Stimulated activated CD4-positive, alpha-beta T cell treated with anti-CD3 and anti-CD28 coated beads, TNF-alpha, amount 100 ng/mL, for 4 hours (primary cell): ENCODE data around the gene TMEM9.

ENCODE experiments used
- DNase-seq, 3 experiments: peaks; one replicate each; pipeline ENCODE4 v3.0.0-alpha.2; 2020; ENCODE audit warnings: low read depth in 3 of 3

The TMEM9 gene

DNA sequence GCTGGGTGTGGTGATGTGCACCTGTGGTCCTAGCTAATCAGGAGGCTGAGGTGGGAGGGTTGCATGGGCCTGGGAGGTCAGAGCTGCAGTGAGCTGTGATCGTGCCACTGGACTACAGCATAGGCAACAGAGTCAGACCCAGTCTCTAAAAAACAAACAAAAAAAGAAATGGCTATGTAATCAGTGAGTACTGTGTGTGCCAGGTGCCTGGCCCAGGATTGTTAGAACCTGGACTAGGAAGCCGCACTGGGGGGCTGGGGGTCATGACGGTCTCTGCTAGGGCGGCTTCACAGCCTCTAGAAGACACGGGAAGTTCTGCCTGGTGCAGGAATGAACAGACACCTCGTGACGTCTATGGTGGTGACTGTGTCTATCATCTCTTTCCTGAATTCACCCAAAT lies 8.5 kb downstream of the TMEM9 start:
- no peak for DNase-seq

DNA sequence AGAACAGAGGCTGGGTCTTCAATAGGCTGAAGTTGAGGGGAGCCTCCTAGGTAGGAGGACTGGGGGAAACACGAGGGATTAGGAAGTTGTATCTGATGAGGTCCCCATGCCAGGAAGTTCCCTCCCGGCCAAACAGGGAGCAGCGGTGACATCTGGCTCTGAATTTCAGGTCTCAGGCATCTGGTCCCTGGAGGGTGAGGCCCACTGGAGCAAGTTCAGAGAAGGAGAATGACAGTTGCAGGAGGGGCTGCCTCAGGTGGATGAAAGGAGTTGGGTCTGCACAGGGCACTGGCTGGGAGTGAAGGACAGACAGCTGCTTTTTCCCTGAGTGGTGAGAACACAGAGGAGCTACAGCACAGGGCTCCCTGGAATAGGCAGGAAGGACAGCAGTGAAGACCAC lies 9.1 kb downstream of the TMEM9 start:
- no peak for DNase-seq

DNA sequence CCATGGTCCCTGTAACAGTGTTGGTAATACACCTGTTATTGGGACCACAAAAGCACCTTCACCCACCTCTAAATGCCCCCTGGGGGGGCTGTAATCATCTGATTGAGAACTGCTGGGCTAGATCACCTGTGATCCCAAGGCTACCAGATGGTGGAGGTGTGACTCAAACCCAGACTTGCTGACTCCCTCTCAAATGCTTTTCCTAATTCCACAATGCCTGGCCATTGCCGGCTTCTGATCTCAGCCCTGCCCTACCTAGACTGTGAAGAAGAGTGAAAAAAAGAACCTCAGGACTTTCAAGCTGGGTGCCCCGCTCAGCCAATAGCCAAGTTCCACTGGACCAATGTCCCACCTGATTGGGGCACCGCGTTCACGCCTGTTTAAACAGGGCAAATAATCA lies 9.6 kb downstream of the TMEM9 start:
- DNase-seq = no peak

DNA sequence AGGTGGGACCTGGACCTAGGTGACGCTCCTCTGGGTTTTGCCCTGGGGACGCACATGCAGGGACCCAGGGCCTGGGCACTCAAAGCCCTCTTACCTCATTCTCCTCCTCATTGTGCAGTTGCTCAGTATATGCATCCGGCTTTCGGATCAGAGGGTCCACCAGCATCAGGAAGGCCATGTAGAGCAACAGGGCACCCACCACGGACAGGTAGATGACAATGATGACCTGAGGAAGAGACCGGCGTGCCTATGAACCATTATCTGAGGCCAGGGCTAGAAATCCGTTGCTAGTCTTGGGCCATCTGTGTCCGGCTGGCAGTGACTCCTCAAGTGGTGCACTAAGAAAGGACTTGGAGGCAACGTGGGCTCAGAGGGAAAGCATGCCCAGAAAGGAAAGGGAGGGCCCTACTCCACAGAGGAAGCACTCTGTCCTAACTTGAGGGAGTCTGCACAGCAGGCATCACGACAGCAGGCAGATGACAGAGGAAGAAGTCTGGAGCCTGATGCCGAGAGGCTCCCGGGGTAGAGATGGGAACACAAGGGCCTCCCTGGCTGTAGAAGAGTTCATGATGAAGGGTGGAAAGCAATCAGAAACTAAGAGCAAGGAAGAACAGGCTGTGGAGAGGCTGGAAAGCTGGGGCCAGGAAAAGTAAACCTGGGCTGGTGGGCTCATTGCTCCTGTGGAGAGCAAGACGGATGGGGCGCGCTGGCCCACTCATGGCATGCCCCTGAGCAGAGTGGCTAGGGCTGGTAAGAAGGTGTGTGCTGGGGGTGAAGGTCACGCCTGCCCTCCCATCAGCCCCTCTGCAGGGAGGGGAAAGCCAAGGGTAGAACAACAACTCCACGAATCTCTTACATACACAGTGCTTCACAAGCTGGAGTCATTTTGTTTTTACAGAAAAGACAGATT lies 10.3 kb downstream of the TMEM9 start:
- DNase-seq = no peak

DNA sequence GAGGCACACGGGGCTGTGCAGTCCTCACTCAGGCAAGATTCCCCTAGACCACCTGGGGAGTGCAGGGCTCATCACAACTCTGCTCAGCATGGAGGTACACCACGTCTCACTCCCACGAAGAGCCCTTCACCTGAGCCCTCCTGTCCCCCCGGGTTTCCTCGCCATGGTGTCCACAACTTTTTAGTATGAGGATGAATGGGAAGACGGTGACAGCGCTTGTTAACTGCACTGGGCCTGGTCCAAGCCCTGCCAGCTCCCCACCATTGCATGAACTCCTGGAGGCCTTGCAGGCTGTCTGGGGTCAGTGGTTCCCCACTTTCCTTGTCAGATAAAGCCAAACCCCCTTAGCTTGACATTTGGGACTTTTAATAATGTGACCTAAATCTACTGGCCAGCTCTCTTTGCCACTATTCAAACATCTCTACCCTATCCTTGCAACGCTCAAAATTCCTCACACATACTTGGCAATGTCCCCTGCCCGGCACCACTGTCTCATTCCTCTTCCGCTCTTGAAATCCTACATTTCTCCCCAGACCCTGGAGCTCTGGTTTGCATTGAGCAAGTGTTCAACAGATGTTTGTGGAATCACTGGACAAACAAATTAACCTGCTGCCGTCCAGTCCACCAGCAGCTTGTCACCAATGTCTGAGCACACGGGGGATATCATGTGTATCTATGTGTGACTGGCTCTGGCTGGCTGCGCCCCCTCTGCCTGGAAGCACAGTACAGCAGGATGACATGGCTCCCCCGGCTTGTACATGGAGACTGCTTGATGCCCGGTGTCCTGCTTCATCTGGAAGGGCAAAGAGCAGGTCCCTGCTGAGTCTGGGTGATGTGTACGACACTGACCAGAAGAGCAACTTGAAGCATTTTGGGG lies 11.2 kb downstream of the TMEM9 start:
- no peak for DNase-seq

DNA sequence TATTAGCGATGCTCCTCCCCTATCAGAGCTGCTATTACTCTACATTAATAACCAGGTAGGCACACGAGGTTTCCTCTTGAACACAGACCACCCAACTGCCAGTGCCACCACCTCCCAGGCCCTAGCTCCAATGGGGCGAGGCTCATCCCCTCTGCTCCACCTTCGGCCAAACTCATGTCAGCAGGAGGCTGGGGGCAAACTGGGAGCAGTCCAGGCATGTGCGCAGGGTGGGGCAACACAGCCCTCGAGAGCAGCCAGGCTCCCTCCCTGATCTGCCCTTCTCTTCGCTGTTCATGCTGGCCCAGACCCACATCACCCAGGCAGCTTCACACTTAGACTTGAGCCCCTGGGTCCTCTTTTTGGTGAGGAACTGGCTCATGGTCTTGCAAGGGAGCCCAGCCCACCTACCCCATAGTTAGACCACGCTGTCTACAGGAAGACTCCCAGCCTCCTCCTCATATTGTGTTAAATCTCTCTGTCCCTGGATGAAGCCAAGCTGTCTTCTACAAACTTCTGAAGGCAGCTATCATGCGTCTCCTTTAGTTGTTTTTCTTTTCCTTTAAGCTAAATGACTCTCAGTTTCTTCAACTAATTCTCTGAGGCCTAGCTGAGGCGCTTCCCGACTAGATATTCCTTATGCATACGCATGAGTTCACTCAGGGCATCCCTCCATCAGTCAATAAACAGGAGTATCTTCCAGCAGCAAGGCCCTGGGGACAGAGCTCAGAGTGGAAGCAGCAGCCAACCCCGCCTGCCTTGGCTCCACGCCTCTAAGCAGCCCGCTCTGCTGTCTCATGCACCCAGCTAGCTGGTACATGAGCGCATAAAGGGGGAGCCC lies 12.0 kb downstream of the TMEM9 start:
- DNase-seq = no peak

DNA sequence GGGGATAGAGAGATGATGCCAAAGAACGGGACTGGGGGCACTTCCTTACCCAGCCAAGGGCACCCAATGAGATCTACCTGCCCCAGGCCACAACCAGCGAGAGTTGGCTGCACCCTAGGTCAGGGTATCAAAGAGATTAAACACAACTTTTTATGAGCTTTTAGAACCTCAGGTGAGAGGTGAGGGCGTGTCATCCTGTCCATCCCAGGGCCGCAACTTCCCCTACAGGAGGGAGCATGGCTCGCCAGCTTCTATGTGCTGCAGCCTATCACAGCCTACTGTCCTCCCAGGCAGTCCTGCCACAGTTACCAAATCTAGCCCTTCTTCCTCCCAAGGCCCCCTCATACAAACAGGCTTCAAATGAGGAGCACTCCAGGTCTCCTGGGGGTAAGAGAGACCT lies 12.9 kb downstream of the TMEM9 start:
- no peak for DNase-seq

DNA sequence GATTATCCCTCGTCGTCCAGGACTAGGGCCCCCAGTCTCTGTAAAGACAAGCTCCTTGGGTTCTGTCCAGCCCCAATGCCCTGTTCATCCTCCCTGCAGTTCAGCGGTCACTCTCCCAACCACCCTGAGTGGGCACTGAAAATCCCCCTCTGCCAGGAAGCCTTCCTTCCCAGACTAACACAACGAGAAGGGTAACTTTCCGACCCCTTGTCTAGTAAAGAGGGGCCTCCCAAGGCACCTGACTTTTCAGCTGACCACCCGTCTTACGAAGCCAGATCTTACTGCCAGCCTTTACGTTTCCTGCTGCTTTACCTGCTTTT lies 13.4 kb downstream of the TMEM9 start:
- DNase-seq = no peak

DNA sequence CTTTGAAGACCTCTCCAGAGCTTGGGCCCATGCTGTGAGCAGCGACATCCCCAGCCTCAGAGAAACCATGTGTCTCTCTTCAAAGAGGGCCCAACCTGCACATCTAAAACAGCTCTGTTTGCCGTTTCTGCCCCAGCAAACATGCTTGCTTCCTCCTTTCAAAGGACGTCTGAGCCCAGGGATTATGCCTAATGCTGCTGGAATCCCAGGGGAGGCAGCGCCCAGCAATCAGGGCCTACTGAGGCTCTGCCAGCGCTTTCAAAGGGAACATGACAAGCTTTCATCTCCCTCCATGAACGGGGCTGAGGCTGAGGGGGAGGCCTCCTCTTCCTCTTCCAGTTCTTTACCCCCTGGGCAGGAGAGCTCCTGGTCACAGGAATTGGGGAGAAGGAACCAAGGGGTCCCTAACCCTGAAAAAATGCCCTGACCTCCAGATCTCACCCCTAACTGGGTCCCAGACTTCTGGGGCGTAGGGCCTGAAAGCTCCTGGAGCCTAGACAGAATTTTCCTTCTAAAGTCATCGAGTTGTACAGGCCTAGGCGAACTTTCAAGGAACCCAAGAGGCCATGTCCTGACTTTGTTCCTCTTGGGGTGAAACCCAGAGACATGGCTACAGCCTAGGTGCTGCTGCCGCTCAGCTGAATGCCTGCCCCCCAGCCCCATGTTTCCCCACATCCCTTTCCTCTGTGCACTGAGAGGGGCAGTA lies 13.9 kb downstream of the TMEM9 start:
- no peak for DNase-seq

DNA sequence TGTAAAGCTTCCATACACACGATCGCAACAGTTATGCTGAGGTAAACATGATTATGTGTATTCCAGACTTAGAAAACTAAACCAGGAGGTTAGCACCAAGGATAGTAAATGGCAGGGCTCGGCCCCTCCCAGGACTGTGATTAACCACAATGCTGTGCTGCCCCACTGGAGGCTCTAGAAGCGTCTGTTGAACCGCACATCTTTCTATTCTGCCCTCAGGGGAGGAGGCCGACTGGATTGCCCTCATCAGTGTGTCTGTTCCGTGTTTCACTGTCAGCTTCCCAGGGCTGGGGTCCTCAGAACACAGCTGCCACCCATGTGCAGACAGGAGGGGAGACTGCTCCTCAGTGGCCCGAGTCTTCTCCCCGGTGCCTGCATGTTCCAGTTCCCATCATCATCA lies 14.5 kb downstream of the TMEM9 start:
- DNase-seq = no peak

DNA sequence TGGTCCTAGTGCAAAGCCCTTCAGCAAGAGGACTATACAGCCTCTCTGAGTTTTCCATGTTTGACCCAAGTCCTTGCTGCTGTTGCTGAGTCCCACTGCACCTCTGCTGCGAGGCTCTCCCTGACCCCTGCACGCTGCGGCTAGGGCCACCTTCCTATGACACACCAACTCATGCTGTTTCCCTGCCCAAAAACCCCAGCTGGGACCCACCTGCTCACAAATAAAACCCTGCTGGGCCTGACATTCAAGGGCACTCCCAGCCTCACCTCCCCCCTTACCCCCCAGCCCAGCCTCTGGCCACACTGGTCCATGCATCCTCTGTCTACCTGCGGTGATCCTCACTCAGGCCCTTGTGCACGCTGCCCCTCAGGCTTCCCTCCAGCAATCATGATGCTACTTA lies 15.0 kb downstream of the TMEM9 start:
- DNase-seq = no peak

DNA sequence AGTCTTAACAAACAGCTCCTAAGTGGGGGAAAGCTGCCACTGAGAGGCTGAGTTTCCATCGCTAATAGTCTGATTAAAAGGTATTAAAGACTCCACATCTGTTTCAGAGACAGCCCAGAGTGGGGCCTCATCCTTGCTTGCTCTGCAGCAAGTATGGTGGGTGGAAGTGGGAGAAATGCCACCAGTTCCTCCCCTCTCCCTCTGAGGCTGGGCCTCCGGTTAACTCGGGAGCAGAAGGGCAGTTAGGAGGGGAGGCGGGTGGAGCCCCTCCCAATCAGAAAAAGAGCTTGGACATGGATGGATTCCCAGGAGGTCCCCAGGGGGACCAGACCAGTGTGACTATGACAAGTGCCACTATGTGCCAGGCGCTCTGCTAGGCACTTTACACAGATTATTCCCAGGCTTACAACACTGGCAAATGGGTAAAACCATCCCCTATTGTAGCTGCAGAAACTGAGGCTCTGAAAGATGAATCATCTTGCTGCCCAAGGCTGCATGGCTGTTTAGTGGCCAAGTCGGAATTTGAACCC lies 15.9 kb downstream of the TMEM9 start:
- no peak for DNase-seq

DNA sequence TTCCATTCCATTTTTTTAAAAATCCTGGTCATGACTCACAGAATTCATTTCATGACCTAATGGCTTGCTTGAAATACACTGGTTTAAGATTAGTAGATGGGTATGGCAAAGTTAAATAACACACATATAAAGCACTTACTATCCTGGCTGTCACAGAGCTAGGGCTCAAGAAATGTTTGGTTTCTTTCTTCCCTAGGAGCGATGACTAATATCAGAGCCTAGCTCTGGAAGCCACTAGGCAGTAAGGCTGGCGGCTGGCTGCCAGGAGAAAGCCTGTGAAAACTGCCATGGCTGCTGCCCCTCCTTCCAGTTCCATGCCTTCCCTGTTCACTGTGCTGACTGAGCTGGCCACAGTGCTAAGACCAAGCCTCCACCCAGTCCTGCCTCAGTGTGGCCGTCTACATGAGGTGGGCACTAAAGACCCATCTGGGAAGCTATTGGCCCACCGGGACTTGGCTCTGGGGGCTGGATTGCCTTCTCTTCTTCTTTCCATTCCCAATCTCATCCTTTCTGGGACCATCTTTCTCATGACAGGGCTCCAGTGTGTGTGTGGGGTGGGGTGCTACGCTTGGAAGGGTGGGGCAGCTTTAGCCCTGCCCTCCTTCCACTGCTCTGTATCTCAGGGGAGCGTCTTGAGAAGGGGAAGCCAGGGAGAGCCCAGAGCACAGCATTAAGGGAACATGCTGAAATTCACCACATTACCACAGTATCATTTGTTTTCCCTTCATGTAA lies 16.5 kb downstream of the TMEM9 start:
- no peak for DNase-seq

DNA sequence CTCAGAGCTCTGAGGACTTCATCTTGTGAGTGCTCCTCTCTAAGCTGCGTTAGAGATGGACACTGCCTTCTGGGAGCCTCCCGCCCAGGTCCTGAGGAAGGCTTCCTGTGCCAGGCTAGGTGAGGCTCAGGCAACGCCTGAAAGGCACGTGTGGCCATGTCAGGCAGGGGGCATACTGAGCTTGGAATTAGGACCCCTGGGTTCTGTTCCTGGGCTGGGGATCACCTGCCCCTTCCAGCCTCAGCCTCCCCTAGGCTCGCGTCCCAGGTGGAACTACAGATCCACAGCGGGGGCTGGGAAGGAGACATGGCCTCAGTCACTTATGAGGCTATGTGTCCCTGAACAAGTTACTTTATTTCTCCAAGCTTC lies 17.3 kb downstream of the TMEM9 start:
- DNase-seq = no peak

DNA sequence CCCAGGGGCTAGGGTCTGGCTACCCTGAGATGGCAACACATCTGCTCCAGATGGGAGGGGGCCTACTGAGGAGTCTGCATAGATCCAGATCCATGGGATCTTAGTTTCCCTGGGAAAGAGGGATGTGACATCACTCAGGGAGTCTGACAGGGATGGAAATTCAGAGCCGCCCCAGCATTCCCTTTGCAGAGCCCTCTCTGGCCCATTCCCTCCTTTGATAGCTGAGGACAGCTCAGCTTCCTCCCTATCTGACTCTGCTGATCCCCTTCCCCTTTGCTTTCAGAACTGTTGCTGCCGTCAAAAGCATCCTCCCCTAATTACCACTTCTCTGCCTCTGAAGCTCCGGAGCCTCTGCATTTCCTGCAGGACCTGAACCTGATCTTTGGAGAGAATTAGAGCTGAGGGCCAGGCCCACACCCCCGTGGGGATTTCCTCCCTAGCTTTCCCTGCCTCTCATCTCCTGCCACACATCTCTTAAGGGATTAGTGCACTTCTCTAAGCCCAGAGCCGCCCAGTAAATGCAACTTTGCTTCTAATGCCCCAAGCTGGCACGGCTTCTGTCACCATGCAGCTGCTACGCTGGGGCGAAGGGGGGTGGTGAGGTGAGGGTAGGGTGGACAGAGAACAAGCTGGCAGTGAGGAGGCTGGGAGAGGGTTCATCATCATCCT lies 17.8 kb downstream of the TMEM9 start:
- DNase-seq = no peak

DNA sequence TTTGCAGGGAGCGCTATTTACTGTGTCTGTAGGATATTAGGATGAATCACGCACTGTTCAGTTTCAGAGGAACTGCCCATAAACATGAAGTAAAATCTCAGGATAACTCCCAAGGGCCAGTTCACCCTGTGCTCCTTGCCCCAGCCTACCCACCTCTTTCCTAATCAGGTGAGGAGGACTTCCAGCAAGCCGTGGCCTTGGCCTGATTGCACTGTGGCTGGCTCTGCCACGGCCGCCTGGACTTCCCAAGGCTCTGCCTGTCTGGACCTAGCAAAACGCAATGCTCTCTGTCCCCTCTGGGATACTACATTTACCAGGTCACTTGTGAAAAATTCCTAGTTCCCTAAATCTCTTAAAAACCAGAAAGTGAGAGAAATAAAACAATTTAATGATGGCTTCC lies 19.9 kb downstream of the TMEM9 start:
- no peak for DNase-seq

DNA sequence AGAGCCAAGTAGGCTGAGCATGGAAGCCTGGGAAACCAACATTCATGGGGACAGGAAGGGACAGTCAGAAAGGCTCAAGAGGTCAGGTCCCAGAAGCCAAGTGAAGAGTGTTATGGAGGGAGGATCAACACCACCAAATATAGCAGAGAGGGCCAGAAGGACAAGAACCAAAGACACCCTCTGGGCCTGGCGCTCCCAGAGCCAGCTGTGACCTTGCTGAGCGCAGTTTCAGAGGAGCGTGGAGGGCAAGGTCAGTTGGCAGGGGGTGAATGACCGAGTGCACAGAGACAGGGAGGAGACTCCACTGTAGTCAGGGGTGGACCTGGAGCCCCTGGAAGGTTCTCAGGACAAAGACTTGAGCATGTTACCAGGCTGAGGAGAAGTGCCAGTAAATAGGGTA lies 22.9 kb downstream of the TMEM9 start:
- DNase-seq = no peak

DNA sequence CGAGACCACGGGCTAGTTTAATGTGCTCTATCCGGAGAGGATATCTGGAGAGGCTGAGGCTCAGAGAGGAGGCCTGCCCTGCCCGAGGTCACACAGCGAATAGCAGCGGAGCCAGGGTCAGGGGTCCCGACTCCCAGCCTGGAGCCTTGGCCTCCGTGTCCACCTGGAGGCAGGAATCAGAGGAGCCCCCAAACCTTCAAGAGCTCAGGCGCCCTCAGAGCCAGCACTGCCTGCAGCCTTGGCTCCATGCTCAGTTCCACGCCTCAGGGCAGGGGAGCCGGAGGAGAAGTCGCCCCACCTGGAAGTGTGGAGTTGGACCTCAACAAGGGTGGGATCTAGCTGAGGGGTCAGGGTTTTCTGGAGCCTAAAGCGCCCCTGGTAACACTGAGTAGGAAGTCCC lies 25.3 kb downstream of the TMEM9 start:
- no peak for DNase-seq

DNA sequence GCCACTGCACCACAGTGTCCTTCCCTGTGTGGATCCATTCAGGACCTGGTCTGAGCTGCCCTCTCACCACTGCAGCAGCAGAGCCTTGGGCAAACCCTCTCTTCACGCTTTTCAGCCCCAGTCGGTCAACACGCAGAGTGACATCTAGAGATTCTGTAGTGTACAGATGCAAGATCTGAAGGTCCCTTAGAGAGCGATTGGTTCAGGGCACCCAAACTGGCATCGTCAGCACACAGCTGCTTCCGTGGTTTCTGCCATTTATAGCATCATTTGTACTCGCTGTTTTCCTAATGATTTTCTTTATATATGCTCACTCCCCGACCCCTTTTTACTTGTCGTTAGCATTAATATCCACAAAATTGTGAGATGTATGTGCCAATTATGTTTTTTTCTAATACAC lies 25.8 kb downstream of the TMEM9 start:
- DNase-seq = no peak
